GM21619 (cell line): ENCODE data around the gene ARMC9.
A peak's percentile ranks its signal among the peaks of the same experiment; 100 is the strongest.
"Not testable (repeated sequence)": the region's sequence is repeated elsewhere in the genome, so short reads cannot be mapped to it uniquely, and the experiment has no call there.

Source experiments
- ATAC-seq: cut with Tn5 transposase; IDR thresholded peaks from one replicate; pipeline ENCODE4 v1.9.1; 2021; ENCODE audit not compliant: unreplicated experiment

The ARMC9 gene

GRCh38 chr2:231359441-231359840, 161.0 kb downstream of the ARMC9 start:
- ATAC-seq: no peak

GRCh38 chr2:231359948-231360347, 161.5 kb downstream of the ARMC9 start:
- no peak for ATAC-seq

GRCh38 chr2:231360401-231360800, 162.0 kb downstream of the ARMC9 start:
- ATAC-seq: no peak

GRCh38 chr2:231360881-231361371, 162.5 kb downstream of the ARMC9 start:
- ATAC-seq: no peak

GRCh38 chr2:231361701-231362554, 163.5 kb downstream of the ARMC9 start:
- ATAC-seq: peak; percentile 98

- no peak for ATAC-seq
Observed at GRCh38 chr2:231362555-231363184, 164.2 kb downstream of the ARMC9 start.

GRCh38 chr2:231364061-231364460, 165.6 kb downstream of the ARMC9 start:
- ATAC-seq: no peak

- no peak for ATAC-seq
Observed at GRCh38 chr2:231364961-231365810, 166.8 kb downstream of the ARMC9 start.

- no peak for ATAC-seq
Observed at GRCh38 chr2:231367178-231367577, 168.7 kb downstream of the ARMC9 start.

- no peak for ATAC-seq
Observed at GRCh38 chr2:231369580-231370428, 171.4 kb downstream of the ARMC9 start.

GRCh38 chr2:231370429-231370748, 172.0 kb downstream of the ARMC9 start:
- ATAC-seq: no peak

- no peak for ATAC-seq
Observed at GRCh38 chr2:231370749-231371429, 172.5 kb downstream of the ARMC9 start.

GRCh38 chr2:231371430-231372054, 173.1 kb downstream of the ARMC9 start:
- no peak for ATAC-seq

GRCh38 chr2:231372326-231372725, 173.9 kb downstream of the ARMC9 start:
- no peak for ATAC-seq

GRCh38 chr2:231373184-231373583, 174.8 kb downstream of the ARMC9 start:
- ATAC-seq: no peak

- ATAC-seq: no peak
Observed at GRCh38 chr2:231373786-231374349, 175.4 kb downstream of the ARMC9 start.

- ATAC-seq: no peak
Observed at GRCh38 chr2:231374771-231375170, 176.3 kb downstream of the ARMC9 start.

GRCh38 chr2:231375994-231376615, 177.7 kb downstream of the ARMC9 start:
- ATAC-seq: not testable (repeated sequence)

- no peak for ATAC-seq
Observed at GRCh38 chr2:231376857-231377256, 178.4 kb downstream of the ARMC9 start.
